HTERT RPE-1 (cell line): ENCODE data around the gene SDSL.

Experiments used
- in situ Hi-C: fragments of 300-500 bp; cut with MboI; formaldehyde crosslinking; loops from 4 replicates; pipeline ENCODE4 v1.14.3; 2020; ENCODE audit warnings: low sequenced_read_pairs

SDSL gene

GRCh38 chr12:113443030-113443539 is 20.9 kb downstream of the SDSL start:
- in situ Hi-C loops = no loop called here

GRCh38 chr12:113445544-113446171 is 23.5 kb downstream of the SDSL start:
- in situ Hi-C loops = no loop called here

GRCh38 chr12:113448873-113449272 is 26.7 kb downstream of the SDSL start:
- in situ Hi-C loops = no loop called here

- in situ Hi-C loops = no loop called here
These were observed 27.1 kb downstream of the SDSL start for GRCh38 chr12:113449299-113449698.

GRCh38 chr12:113449839-113450238 is 27.7 kb downstream of the SDSL start:
- in situ Hi-C loops = no loop called here

GRCh38 chr12:113452458-113452857 is 30.3 kb downstream of the SDSL start:
- in situ Hi-C loops = no loop called here

- in situ Hi-C loops = no loop called here
These were observed 31.1 kb downstream of the SDSL start for GRCh38 chr12:113453330-113453729.

GRCh38 chr12:113456199-113456598 is 34.0 kb downstream of the SDSL start:
- in situ Hi-C loops = no loop called here

- in situ Hi-C loops = no loop called here
These were observed 34.6 kb downstream of the SDSL start for GRCh38 chr12:113456761-113457160.

- in situ Hi-C loops = no loop called here
These were observed 35.0 kb downstream of the SDSL start for GRCh38 chr12:113457185-113457584.

GRCh38 chr12:113457710-113458109 is 35.5 kb downstream of the SDSL start:
- in situ Hi-C loops = no loop called here

- in situ Hi-C loops = no loop called here
These were observed 37.8 kb downstream of the SDSL start for GRCh38 chr12:113459981-113460380.

GRCh38 chr12:113461666-113462065 is 39.5 kb downstream of the SDSL start:
- in situ Hi-C loops = no loop called here

- in situ Hi-C loops = no loop called here
These were observed 40.1 kb downstream of the SDSL start for GRCh38 chr12:113462117-113462774.

GRCh38 chr12:113462998-113463745 is 41.0 kb downstream of the SDSL start:
- in situ Hi-C loops = no loop called here

- in situ Hi-C loops = no loop called here
These were observed 41.7 kb downstream of the SDSL start for GRCh38 chr12:113463746-113464451.

GRCh38 chr12:113464452-113464775 is 42.2 kb downstream of the SDSL start:
- in situ Hi-C loops = no loop called here

- in situ Hi-C loops = no loop called here
These were observed 42.9 kb downstream of the SDSL start for GRCh38 chr12:113464852-113465719.

GRCh38 chr12:113465808-113466453 is 43.8 kb downstream of the SDSL start:
- in situ Hi-C loops = no loop called here
